ENCODE data around the gene PI16.
A peak's percentile ranks its signal among the peaks of the same experiment; 100 is the strongest.

Gene PI16

DNA sequence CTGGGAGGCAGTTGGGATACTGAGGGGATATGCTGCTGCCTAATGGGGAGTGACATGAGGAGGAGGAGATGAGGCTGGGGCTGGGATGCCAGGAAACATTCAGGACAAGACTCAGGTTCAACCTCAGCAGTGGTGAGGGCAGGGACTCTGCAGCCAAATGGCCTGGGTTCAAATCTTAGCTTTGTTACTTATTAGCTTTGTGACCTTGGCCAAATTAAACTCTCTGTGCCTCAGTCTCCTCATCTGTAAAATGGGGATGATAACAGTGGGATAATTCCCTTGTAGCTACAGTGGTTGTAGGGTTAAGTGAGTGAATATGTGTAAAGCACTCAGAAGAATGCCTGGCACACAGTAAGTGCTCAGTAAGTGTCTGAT lies 1.9 kb downstream of the PI16 start:
- DNase-seq = no peak

DNA sequence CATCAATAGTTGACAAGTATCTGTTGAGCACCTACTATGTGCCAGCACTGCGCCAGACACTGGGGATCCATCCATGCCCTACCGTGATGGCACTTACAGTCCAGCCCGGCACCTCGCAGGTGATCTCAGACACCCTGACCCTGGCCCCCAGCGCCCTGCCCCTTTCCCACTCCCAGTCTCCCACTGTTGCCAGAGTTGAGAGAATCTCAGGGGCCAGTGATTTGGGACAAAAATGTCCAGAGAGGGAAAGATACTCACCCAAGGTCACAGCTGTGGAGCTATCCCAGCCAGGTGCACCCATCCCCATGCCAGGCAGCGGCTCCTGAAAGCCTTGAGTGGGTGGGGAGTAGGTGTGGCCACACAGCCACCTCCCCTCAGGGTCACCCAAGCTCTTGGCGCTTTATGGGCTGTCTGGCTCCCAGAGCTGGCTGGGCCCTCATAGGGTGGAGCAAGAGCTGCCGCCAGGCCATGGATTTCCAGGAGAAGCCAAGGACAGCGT lies 3.3 kb downstream of the PI16 start:
- DNase-seq = no peak

DNA sequence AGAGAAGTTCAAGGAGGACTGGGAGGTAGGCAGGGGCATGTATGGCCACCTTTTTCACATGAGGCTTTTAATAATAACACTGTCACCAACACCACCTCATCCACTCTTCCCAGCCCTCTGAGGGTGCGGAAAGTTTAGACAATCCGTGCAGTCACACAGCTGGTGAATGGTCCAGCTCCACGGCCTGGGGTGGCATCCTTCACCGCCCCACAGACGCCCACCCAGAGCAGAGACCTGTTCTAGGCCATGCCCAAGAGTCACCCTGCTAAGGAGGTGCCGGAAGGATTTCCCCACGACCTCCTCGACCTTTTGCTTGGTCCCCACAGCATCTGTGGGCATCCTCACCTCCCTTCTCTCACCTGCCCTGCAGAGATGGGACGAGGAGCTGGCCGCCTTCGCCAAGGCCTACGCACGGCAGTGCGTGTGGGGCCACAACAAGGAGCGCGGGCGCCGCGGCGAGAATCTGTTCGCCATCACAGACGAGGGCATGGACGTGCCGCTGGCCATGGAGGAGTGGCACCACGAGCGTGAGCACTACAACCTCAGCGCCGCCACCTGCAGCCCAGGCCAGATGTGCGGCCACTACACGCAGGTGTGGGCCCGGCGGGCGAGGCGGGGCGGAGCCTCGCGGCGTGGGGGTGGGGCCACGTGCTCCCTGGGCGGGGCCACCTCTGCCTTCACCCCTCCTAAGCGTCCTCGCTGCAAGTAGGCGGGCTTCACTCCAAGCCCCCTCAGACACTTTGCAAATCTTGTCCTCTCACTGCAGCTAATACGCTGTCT lies 4.4 kb downstream of the PI16 start:
- no peak for DNase-seq

DNA sequence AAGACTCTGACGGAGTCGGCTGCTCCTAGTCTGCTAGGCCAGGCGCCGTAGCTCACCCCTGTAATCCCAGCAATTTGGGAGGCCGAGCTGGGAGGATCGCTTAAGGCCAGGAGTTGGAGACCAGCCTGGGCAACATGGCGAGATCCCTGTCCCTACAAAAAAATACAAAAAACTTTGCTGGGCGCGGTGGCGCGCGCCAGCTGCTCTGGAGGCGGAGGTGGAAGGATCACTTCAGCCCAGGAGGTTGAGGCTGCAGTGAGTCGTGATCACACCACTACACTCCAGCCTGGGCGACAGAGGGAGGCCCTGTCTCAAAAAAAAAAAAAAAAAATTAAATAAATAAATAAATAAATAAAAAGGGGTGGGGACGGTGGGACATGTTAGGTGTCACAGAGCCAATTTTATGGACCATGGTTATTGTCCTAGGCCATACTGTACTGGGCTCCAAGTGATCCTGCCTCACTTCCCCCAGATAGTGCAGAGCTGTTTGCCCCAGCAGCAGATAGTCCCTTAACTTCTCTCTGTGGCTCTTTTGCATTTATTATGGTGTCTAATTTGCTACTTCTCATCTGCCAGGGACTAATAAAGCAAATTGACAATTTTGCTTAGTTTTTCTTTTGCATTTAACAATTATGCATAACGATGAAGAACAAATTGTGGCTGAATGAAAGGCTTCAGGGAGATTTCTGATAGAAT lies 5.2 kb downstream of the PI16 start:
- DNase-seq = no peak

DNA sequence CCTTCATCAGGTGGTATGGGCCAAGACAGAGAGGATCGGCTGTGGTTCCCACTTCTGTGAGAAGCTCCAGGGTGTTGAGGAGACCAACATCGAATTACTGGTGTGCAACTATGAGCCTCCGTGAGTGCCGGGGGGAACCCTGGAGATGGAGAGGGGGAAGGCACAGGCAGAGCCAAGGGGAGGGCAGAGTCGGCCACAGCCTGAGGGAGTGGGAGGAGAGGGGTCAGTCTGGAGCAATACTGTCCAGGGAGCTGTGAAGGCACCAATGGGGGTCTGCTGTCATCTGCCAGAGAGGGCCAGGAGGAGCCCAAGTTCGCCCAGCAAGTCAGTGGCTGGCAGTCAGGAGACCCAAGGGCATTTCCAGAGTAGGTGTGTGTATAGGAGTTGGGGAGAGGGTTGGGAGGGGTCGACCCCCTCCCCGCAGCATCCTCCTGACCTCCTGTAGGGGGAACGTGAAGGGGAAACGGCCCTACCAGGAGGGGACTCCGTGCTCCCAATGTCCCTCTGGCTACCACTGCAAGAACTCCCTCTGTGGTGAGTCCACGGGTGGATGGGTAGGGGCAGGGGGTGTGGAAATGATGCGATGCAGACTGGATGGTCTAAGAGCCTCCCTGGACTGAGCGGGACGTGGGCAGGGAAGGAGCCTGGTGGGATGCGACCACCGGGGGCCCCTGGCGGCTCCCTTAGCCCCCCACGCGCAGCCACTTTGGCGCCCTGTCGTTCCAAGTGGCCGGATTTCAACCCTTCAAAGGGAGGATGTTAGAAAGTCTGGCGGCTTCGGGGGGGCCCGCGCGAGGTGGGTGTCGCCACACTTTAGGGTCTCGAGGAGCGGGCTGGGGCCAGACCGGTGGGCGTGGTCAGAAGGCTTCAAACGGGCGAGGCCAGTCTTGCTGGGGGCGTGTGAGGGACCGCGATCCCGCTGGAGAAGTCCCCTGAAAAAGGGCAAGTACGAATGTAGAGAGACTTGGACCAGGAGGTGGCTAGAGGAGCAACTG lies 7.2 kb downstream of the PI16 start:
- no peak for DNase-seq

DNA sequence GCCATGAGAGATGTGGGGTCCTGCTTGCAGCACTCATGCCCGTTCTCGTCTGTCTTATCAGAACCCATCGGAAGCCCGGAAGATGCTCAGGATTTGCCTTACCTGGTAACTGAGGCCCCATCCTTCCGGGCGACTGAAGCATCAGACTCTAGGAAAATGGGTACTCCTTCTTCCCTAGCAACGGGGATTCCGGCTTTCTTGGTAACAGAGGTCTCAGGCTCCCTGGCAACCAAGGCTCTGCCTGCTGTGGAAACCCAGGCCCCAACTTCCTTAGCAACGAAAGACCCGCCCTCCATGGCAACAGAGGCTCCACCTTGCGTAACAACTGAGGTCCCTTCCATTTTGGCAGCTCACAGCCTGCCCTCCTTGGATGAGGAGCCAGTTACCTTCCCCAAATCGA lies 8.3 kb downstream of the PI16 start:
- DNase-seq = peak in 50 of 58 donors; percentile 19 to 88 (median 60)

DNA sequence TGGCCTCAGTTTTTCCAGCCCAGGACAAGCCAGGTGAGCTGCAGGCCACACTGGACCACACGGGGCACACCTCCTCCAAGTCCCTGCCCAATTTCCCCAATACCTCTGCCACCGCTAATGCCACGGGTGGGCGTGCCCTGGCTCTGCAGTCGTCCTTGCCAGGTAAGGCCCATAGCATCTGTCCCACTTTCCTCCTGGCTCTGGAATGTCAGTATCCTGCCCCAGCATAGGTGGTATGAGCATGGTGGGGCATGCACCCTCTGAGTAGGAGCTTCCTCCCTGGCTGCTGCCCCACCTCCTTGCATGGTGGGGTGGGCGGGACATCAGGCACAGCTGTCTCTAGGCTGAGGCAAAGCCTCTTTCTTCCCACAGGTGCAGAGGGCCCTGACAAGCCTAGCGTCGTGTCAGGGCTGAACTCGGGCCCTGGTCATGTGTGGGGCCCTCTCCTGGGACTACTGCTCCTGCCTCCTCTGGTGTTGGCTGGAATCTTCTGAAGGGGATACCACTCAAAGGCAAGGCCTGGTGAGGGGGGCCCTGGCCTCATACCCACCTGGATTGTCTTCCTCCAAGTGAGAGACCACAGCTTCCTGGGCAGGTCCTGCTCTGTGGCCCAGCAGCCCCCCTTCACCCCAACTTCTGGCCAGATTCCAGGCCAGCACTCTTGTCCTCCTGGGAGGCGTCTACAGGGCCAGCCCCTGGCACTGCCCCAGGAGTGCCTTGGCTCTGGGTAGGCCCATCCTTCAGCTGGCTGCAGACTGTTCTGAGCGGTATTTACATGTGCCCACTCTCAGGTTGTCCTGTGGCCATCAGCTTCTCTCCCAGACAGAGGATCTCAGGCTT lies 9.1 kb downstream of the PI16 start:
- peak in 3 of 58 donors; percentile 26 to 42 (median 32) for DNase-seq

DNA sequence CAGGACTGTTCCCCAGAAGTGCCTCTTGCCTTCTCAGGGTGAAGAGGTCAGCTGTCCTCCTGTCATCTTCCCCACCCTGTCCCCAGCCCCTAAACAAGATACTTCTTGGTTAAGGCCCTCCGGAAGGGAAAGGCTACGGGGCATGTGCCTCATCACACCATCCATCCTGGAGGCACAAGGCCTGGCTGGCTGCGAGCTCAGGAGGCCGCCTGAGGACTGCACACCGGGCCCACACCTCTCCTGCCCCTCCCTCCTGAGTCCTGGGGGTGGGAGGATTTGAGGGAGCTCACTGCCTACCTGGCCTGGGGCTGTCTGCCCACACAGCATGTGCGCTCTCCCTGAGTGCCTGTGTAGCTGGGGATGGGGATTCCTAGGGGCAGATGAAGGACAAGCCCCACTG lies 9.8 kb downstream of the PI16 start:
- no peak for DNase-seq

DNA sequence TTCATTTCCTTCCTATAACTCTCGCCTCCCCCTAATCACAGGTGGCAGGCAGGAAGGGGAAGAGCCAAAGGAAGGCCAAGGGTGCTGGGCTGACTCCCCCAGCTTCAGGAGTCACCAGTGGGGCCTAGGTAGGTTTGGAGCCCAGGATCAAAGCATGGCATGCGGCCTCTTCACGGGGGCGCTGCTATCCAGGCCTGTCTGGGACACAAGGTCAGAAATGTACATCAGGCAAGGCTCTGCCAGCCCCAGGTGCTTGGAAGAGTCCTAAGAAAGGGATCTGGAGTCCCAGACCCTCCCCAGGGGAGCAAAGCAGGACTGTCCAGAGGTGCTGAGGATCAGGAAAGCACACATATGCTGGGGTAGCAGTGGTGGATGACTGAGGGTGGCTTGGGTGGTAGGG lies 10.4 kb downstream of the PI16 start:
- DNase-seq = no peak

DNA sequence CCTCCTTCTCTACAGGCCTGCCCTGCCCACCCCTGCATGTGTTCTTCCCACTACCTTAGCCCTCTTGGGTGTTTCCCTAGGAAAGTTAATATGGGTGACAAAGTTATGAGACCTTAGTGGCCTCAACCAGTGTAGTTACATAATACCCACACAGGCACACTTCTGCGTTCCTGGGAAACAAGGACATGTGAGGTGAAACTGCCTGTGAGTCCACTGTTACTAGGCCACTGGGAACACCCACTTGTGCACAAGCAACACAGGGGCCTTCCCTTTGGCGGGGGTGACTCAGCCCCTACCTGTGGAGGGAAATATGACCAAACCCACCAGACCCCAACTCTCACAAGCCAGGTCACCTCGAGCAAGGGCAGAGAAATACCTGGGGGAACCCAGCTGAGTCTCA lies 12.8 kb downstream of the PI16 start:
- no peak for DNase-seq

DNA sequence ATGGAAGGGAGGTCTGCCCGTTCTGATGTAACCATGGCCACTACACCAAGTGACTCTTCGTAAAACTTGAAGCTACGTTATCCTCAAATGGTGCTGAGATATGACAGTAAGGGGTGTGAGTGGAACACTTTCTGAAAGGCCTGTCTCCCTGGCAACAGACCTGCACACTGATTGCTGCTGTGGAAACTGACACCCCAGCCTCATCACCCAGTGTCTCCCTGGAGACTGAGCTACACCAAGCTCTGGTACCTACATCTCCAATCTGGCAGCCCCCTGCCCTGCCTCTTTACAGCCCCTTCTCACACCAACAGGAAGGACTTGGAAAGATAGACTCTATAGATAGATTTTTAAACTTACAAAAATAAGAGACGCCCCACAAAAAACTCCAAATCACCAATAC lies 13.2 kb downstream of the PI16 start:
- no peak for DNase-seq

DNA sequence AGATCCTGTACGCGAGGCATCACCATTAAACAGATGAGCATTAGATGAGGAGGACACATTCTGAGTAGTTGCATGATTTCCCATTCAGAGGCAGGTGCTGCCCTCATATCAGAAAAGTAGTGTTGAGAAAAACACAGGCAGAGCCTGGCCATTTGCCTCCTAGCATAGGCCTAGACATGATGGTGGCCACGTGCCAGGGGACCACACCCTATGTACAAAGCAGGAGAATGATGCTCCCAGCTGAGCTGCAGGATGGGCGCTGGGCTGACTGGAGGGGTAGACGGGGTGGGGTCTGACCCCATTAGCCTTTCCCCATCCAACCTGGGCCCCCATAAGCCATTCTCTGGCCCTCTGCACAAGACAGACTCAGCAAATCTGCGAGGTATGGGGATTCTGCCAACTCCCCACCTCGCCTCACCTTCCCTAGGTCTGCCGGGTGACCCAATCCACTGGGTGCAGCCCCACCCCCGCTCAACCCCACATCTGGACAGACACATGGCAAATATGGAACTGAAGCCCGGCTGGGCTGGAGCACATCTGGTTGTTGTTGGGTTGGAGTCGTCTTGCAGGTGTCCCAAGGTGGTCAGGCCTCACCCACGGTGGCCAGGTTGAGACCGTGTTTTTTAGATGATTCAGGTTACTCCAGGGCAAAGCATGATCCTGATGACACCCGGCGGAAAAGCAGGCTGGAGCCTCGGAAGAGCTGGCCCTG lies 13.9 kb downstream of the PI16 start:
- no peak for DNase-seq

DNA sequence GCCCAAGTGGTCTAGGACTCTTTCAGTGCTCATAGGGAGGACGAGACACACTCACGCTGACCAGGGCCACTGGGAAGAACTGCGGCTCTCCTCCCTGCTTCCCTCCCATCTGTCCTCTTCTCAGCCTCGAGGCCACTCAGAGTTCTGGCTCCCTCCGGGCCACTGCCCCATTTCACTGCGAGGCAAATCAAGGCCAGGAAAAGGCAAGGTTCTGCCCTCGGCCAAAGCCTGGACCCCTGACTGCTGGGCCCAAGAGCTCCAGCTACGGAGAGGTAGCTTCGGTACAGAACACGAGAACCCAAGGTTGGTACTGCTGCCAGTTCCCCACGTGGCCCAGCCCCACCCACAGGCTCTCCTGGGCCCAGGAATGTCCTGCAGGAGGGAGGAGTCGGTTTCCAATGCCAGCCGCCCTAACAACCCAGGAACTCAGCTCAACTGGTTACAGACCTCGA lies 14.7 kb downstream of the PI16 start:
- DNase-seq = no peak

DNA sequence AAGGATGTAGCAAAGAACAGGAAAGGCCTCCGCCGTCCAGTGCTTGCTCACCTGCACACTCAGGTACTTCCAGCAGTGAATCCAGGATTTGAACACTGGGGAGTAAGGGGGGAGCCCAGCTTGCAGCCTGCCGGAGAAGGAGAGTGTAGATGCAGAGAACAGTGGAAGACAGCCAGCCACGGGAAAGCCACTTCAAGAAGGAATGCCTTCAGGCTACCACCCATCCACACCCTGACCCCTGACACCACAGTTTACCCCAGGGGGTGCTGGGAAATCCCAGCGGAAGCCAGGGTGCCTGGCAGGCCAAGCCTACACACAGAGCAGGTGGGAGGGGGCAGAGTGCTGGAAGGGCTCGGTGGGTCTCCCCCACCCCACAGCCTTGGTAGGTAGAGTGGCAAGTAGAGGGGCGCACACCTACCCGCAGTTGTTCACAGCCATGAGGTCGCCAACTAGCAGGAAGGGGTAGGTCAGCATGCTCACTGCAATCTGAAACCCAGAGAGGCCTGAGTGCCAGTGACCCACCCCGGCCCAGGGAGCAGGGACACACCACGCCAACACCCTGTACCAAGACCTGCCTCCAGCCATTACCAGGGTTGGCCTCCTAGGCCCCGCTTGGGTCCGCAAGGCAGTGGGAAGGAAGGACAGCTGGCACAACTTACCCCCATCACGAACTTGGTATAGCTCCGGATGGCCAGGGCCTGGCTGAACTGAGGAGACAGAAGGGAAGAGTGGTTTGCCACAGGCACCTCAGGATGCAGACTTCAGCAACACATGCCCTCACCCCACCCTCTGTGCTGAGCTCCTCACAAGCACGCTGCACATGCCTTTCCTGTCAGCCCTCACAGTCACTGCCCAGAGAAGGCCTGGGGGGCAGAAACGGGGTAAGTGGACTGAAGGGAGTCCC lies 15.7 kb downstream of the PI16 start:
- DNase-seq = no peak

DNA sequence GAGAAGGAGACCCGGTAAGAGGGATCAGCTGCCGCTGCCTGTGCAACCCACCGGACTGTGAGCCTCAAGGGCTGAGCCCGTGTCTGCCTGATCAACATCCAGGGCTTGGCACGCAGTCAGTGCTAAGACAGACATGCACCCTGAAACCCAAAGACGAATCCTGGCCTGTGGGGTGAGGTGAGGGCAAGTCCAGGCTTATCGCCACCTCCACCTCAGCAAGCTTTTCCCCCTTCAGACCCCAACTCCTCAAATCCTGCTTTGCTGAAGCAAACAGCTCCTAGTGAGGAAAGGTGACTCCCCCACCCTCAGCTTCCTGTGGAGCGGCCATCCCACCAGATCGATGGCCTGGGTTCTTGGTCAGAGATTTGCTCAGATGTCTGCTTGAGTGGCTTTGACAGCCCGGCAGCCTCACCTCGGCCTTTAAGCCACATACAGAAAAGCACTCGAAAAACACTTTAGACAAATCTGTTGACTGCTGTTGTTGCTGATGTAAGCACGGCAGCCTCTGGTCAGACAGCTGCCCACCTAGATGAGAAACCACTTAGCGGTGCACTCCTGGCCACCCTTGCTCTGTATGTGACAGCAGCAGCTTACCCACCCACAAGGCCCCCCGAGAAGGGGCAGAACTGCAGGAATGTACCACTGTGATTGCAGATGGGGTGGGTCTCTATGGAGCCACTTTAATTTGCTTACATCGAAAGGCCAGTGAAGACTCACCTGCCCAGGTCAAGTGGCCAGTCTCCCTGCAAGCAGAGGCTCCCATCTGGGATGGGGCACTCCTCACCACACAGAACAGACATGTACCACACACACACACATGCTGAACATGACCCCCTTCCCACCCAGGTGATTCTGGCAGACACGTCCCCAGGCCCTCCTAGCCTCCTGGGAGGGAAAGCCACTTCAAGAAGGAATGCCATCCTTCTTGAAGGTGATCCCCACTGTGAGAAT lies 16.6 kb downstream of the PI16 start:
- DNase-seq = no peak

DNA sequence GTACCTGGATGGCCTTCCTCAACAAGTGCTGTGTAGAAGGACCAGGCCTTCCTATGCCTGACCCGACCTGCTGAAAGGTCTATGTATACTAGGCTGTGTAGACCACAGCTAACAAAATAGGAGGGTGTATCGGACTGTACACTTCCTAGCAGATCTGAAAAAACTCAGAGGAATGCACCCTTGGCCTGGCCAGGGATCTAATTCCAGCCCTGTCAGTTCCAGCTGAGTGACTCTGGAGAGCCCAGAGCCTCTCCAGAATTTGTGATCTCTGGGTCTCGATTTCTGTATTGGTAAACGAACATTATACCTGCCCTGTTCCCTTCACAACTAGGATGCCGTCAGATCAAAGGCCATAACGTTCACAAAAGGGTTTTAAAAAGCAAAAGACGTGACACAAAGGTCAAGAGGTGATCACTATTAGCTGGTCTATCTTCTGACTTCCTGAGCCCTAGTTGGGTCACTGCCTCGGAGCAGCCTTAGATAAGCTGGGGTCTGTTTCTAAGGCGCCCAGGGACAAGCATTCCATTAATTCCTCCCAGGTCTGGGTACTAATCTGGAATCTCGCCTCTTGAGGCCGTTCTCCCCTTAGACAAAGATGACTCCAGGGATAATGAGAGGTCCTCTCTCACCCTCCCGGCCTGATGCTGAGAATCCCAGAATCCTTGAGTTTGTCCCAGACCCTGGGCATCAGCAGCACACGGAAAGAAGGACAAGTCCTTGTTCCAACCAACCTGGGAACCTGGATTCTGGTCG lies 17.6 kb downstream of the PI16 start:
- DNase-seq = no peak

DNA sequence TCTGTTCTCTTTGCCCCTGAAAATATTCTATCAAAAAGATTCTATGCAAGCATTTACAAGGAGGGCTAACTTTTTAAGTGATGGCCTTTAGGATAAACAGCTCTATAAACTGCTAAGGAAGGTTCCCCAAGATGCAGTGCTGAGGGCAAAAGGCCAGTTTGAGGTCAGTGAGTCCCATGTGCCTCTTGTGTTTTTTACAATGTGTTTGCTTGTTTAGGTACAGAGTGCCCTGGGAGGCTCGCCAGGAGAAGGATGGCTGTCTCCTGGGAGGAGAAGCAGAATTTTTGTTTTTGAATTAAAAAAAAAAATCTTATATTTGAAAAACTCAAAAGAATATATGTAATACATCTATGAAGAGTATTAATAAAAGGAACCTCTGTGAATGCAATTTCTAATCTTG lies 18.7 kb downstream of the PI16 start:
- DNase-seq = no peak
